GM19035 (cell line): ENCODE measurements around the gene ZNF687.
A peak's percentile ranks its signal among the peaks of the same experiment; 100 is the strongest.

Experiments
- ATAC-seq: cut with Tn5 transposase; IDR thresholded peaks from one replicate; pipeline ENCODE4 v1.9.1; 2021; ENCODE audit not compliant: unreplicated experiment

Gene ZNF687

DNA sequence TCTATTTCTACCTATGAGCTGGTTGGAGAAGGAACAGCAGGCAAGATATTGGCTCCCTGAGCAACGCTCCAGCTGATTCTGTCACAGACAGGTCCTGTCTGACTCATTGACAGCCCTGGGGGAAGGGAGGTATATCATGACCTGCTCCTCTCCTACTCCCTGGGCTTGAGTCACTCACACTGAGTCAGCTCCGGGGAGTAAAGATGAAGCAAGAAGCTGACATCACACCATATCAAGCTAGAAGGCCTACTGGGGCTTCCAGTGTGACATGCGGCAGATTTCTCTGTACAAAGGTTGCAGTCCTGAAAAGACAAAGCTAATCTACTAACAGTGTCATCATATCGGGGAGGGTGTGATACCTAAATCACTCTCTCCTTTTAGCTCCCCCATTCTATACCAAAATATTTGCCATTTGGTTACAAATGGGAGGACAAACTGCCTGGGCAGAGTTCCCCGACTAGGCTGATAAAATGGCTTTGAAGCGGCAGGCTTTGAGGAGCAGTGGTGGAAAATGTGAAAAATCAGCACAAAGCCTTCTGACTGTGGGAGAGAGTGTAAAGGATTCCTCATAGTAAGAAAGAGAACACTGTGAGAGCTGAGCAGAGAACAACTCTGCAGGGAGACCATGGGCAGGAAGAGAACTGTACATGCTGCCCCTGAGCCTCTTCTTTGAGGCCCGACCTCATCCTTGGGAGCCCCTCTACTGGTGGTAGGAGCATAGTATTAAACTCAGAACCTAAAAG is 29.7 kb downstream of the ZNF687 start:
- ATAC-seq: no peak

- ATAC-seq: no peak
Measured at GRCh38 chr1:151312411-151312810, 30.3 kb downstream of the ZNF687 start.

DNA sequence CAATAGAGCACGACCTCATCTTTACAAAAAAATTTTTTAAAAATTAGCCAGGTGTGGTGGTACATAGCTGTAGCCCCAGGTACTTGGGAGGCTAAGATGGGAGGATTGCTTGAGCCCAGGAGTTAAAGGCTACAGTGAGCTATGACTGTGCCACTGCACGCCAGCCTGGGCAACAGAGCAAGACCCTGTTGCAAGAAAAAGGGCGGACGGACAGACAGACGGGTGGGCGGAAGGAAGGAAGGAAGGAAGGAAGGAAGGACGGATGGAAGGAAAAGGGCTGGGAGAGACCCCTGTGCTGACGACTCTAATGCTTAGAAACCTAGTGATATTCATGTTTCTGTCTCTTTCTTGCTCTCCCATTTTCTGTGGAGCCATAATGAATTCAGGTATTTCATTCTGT is 30.7 kb downstream of the ZNF687 start:
- no peak for ATAC-seq

DNA sequence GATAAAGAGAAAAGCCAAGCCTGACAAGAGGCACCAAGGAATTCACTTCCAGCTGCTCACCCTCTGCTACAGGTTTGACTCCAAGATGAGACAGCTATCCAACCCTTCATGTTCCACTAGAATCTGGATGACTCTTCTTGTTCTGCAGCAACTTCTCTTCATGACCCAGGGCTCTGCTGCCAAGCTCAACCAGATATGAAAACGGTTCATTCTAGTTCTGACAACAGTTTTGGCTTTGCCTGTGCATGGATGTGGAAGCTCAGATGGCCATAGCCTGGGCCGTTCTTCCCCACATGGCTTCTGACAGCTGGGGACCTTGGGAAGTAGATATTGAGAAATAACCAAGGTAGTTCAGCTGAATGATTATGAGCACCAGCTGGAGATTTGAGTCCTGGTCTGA is 31.4 kb downstream of the ZNF687 start:
- no peak for ATAC-seq

- ATAC-seq: no peak
Measured at GRCh38 chr1:151314137-151314875, 32.2 kb downstream of the ZNF687 start.

GRCh38 chr1:151315565-151316235 is 33.6 kb downstream of the ZNF687 start:
- ATAC-seq: no peak

- ATAC-seq: no peak
Measured at GRCh38 chr1:151318975-151319374, 36.9 kb downstream of the ZNF687 start.

GRCh38 chr1:151324390-151324930 is 42.4 kb downstream of the ZNF687 start:
- ATAC-seq: no peak

DNA sequence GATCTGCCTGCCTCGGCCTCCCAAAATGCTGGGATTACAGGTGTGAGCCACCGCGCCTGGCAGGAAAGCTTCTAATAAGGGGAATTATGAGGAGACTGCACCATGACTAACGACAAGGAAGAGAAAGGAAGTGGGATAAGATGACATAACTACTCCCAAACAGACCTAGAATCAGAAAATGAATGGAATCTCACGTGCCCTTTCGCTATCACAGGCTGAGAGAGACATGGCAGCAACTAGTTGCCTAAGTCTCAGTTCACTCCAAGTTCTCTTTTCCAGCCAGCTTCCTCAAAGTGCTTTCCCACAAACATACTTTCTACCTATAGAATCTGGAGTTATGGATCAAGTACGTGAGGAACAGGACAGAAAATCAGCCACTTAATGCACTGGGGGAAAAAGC is 43.1 kb downstream of the ZNF687 start:
- ATAC-seq: no peak

- no peak for ATAC-seq
Measured at GRCh38 chr1:151325646-151326429, 43.7 kb downstream of the ZNF687 start.

- peak; percentile 45 for ATAC-seq
Measured at GRCh38 chr1:151326619-151327222, 44.6 kb downstream of the ZNF687 start.

- ATAC-seq: peak; percentile 81
Measured at GRCh38 chr1:151327223-151327902, 45.3 kb downstream of the ZNF687 start, which contains the start of gene PI4KB. Gene PI4KB, minus strand, starts transcription at chr1:151327416. Its CDS starts 10,935 bp downstream, at chr1:151316481.

- peak; percentile 18 for ATAC-seq
Measured at GRCh38 chr1:151327903-151328674, 46.0 kb downstream of the ZNF687 start.

- no peak for ATAC-seq
Measured at GRCh38 chr1:151334822-151335221, 52.7 kb downstream of the ZNF687 start.

DNA sequence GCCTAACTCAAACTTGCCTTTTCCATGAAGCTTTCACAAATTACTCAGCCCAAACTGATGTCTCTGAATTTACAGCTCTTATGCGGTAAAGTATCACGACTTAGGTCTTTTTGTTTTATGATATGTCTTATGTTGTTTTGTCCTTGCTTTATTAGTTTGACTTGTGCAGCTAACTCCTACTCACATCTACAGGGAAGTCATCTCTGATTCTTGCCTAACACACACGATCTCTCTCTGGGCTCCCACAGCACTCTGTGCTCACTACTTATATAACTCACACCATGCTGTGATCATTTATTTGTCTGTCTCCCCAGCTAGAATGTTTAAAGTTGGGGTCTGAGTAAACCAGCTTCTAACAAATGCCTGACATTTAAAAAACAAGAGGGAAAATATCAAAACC is 54.5 kb downstream of the ZNF687 start:
- no peak for ATAC-seq

DNA sequence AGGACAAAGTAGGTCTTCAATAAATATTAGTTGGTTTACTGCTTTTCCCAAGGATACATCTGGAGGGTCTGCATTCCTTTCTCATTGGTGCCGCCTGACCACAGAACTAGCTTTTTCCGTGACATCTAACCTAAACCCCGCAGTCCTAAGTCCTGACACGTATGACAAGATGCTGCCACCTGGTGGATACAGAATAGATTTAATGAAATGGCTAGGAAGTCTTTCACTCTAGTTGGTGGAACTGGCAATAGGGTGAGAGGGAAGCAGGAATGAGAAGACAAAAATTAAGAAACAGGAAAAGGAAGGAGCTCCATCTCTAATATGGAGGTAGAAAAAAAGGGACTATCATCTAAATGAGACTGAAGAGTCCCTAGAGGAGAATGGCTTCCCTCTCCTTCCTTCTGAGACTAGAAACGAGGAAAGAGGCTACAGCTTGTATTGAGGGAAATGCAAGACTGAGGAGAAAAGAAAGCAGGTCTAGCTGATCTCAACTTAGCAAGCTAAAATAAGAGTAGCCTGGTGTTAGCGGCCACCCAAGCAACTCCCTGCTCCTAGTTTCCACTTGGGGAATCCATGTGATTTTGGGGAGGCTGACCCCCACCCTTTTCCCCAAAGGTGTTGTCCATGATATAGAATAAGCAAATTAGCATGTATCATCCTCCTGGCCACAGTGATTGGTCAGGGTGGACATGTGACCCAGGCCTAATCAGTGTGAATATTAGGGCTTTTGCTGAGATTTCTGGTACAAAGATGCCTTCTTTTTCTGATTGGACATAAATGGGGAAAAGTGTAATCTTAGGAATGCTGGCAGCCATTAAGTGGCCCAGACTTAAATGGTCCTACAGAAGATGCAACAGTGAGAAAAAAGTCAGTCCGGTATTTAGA is 59.0 kb downstream of the ZNF687 start:
- ATAC-seq: no peak
